BLaER1 treated with 17β-estradiol and CSF1 and Interleukin-3, amounts not matched to agents 10 nM and 100 nM (cell line): ENCODE data around the gene CERS6.

ENCODE experiments used
- H3K27ac ChIP-seq, 11 experiments: shearing (Covaris generic); formaldehyde crosslinking; 2 replicates each; pipeline ENCODE4 v1.8.1; 2022
- H3K27me3 ChIP-seq, 11 experiments: shearing (Covaris generic); formaldehyde crosslinking; 2 replicates each; pipeline ENCODE4 v1.8.1; 2022
- H3K36me3 ChIP-seq, 11 experiments: shearing (Covaris generic); formaldehyde crosslinking; 2 replicates each; pipeline ENCODE4 v1.8.1; 2022
- H3K4me1 ChIP-seq, 10 experiments: shearing (Covaris generic); formaldehyde crosslinking; 2 replicates each; pipeline ENCODE4 v1.8.1; 2022
- H3K4me2 ChIP-seq, 11 experiments: shearing (Covaris generic); formaldehyde crosslinking; 2 replicates each; pipeline ENCODE4 v1.8.1; 2022
- H3K4me3 ChIP-seq, 10 experiments: shearing (Covaris generic); formaldehyde crosslinking; 2 replicates each; pipeline ENCODE4 v1.8.1; 2022
- H3K9ac ChIP-seq, 11 experiments: shearing (Covaris generic); formaldehyde crosslinking; 2 replicates each; pipeline ENCODE4 v1.8.1; 2022
- H3K9me3 ChIP-seq, 11 experiments: shearing (Covaris generic); formaldehyde crosslinking; replicated peaks in 1 of 11; 2 replicates each; pipeline ENCODE4 v1.8.1; 2022
- H4K20me1 ChIP-seq, 11 experiments: shearing (Covaris generic); formaldehyde crosslinking; 2 replicates each; pipeline ENCODE4 v1.8.1; 2022
- Cebpa-rat ChIP-seq, 11 experiments: shearing (Covaris generic); IDR thresholded peaks; 2 replicates each; pipeline ENCODE4 v1.8.1; 2022

The CERS6 gene

DNA sequence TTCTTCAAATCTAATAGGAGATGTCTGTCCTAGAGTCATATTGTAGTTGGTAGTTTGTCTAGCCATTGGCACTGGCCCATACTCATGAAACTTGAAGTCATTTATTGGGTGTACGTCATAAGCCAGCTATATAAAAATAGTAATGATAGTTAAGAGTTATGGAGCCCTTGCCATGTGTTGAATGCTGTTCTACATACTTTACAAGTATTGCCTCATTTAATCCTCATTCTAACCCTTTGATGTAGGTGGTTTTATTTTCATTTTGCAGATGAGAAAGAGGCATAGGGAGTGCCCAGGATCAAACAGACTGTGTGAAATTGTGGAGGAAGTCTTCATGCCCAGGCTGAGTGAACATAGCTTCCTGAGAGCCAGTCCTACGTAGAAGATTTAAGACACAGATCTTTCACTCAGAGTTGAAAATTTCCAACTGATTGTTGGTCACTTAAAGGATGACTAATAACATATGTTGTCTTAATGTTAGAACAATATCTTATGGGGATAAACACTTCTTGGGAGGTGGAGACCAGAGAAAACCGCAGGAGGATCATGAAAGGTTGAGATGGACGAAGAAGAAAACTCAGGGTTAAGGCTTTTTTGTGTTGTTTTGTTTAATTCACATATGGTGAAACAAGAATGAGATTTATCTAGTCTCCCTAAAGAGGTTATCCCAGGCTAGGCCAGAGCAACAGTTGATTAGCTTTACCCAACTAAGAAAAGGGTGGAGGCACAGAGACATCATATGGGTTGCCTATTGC, 156.0 kb downstream of the CERS6 start:
- no peak overlapping the region for H3K4me3 ChIP-seq
- H3K4me2 ChIP-seq: peak overlapping the region in 1 of 11 experiments; percentile 7; a peak in 1 of 22 replicates
- H3K27ac ChIP-seq: no peak overlapping the region; a peak in 1 of 22 replicates

GRCh38 chr2:168612719-168613118, 156.6 kb downstream of the CERS6 start:
- H3K4me2 ChIP-seq: no peak overlapping the region
- no peak for TF ChIP-seq Cebpa-rat (IDR thresholded peaks at IDR 0.05)
- H3K9me3 ChIP-seq: peaks cover 37 to 74% (median 63%) of the 10 kb centered on the region in 11 experiments
- no peaks in the 10 kb centered on the region for H3K27me3 ChIP-seq
- peaks cover 0 to 12% (median 0%) of the 10 kb centered on the region in 10 experiments; a peak in 4 of 20 replicates for H3K4me1 ChIP-seq
- H3K36me3 ChIP-seq: peaks cover 31 to 66% (median 59%) of the 10 kb centered on the region in 11 experiments
- H3K9ac ChIP-seq: no peak overlapping the region
- H4K20me1 ChIP-seq: peaks cover 0 to 9% (median 0%) of the 10 kb centered on the region in 11 experiments; a peak in 3 of 22 replicates
- H3K4me3 ChIP-seq: no peak overlapping the region
- no peak overlapping the region for H3K27ac ChIP-seq

More for the DNA sequence above, 156.0 kb downstream of the CERS6 start:
- H4K20me1 ChIP-seq: peaks cover 0 to 9% (median 0%) of the 10 kb centered on the region in 11 experiments; a peak in 3 of 22 replicates
- H3K27me3 ChIP-seq: no peaks in the 10 kb centered on the region
- H3K9me3 ChIP-seq: peaks cover 36 to 72% (median 64%) of the 10 kb centered on the region in 11 experiments
- TF ChIP-seq Cebpa-rat (IDR thresholded peaks at IDR 0.05): no peak
- H3K9ac ChIP-seq: no peak overlapping the region
- H3K4me1 ChIP-seq: peaks cover 0 to 12% (median 0%) of the 10 kb centered on the region in 10 experiments; a peak in 4 of 20 replicates
- peaks cover 31 to 66% (median 59%) of the 10 kb centered on the region in 11 experiments for H3K36me3 ChIP-seq

DNA sequence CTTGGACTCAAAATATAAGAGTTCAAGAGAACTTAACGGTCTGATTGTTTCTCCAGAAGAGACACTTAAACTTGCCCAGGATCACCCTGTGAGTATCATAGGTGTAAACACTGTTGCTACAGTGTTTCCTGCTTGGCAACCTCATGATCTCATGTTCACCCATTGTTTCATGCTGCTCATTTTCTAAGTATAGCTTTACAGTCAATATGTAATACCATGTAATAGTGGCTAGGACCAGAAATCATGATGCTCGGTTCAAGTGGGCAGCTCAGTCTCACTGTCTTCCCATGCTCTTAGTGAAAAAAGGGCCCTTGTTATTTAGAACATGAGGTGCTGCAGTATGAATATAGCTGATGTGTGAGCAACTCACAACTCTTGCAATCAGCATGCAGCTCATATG, 157.5 kb downstream of the CERS6 start:
- Histone ChIP-seq H4K20me1 (peaks cover 0 to 5% (median 0%) of the 10 kb centered on the region in 11 experiments; a peak in 3 of 22 replicates), H3K4me3 (no peak overlapping the region), H3K9me3 (peaks cover 37 to 77% (median 67%) of the 10 kb centered on the region in 11 experiments), H3K36me3 (peaks cover 31 to 65% (median 53%) of the 10 kb centered on the region in 11 experiments), H3K4me2 (no peak overlapping the region), H3K4me1 (peaks cover 0 to 12% (median 0%) of the 10 kb centered on the region in 10 experiments; a peak in 4 of 20 replicates), H3K27me3 (no peaks in the 10 kb centered on the region), H3K27ac (no peak overlapping the region), H3K9ac (no peak overlapping the region)
- no peak for TF ChIP-seq Cebpa-rat (IDR thresholded peaks at IDR 0.05)

DNA sequence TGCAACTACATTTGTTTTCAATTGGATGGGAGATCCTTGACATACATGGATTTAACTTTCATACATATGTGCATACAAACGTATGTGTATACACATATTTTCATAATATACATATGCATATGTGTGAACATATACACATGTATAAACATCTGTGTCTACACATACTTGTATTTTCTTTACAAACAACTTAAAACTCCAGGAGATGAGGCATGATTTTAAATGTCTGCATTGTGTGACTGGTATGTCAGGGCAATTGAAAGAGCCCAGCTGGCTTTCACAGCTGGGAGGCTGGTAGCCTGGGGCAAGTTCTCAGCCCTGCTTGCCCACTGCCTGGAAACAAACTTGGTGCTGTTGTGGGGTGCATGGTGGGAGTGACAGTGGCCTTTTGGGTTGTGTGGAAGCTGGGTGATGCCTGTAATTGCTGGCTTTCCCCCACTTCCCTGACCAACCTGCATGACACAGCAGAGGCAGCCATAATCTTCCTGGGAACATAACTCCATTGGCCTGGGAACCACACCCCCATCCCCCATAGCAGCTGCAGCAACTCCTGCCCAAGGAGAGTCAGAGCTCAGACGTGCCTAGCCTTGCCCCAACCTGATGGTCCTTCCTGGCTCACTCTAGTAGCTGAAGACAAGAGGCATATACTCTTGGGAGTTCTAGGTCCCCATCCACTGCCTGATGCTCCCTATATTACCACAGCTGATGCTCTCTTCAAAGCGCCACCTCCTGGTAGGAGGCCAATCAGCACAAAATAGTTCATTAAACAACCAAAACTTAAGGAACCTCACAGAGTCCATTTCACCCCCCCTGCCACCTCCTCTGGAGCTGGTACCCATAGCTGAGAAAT, 158.3 kb downstream of the CERS6 start:
- H3K9me3 ChIP-seq: peaks cover 34 to 70% (median 60%) of the 10 kb centered on the region in 11 experiments
- no peak overlapping the region for H3K4me2 ChIP-seq
- peaks cover 0 to 12% (median 0%) of the 10 kb centered on the region in 10 experiments; a peak in 4 of 20 replicates for H3K4me1 ChIP-seq
- TF ChIP-seq Cebpa-rat (IDR thresholded peaks at IDR 0.05): no peak
- no peaks in the 10 kb centered on the region for H3K27me3 ChIP-seq
- no peaks in the 10 kb centered on the region for H4K20me1 ChIP-seq
- H3K27ac ChIP-seq: no peak overlapping the region
- H3K9ac ChIP-seq: no peak overlapping the region
- peaks cover 31 to 57% (median 52%) of the 10 kb centered on the region in 11 experiments for H3K36me3 ChIP-seq
- H3K4me3 ChIP-seq: no peak overlapping the region

GRCh38 chr2:168620554-168620953, 164.5 kb downstream of the CERS6 start:
- no peak for TF ChIP-seq Cebpa-rat (IDR thresholded peaks at IDR 0.05)

GRCh38 chr2:168622559-168622958, 166.5 kb downstream of the CERS6 start:
- no peak overlapping the region for H3K9ac ChIP-seq
- H3K4me3 ChIP-seq: no peak overlapping the region
- H3K9me3 ChIP-seq: peaks cover 0 to 12% (median 7%) of the 10 kb centered on the region in 11 experiments; a peak in 7 of 22 replicates
- H3K27me3 ChIP-seq: no peaks in the 10 kb centered on the region
- H3K4me1 ChIP-seq: peaks cover 4 to 25% (median 16%) of the 10 kb centered on the region in 10 experiments; a peak in 16 of 20 replicates
- no peak for TF ChIP-seq Cebpa-rat (IDR thresholded peaks at IDR 0.05)
- H3K36me3 ChIP-seq: peaks cover 0 to 6% (median 0%) of the 10 kb centered on the region in 11 experiments; a peak in 2 of 22 replicates
- H3K27ac ChIP-seq: no peak overlapping the region
- no peak overlapping the region for H3K4me2 ChIP-seq
- peaks cover 0 to 28% (median 5%) of the 10 kb centered on the region in 11 experiments; a peak in 8 of 22 replicates for H4K20me1 ChIP-seq

More at GRCh38 chr2:168620554-168620953, 164.5 kb downstream of the CERS6 start:
- Histone ChIP-seq H3K36me3 (peaks cover 3 to 9% (median 6%) of the 10 kb centered on the region in 11 experiments; a peak in 12 of 22 replicates), H3K4me3 (no peak overlapping the region), H4K20me1 (peaks cover 0 to 15% (median 0%) of the 10 kb centered on the region in 11 experiments; a peak in 3 of 22 replicates), H3K27ac (no peak overlapping the region), H3K9ac (no peak overlapping the region), H3K4me1 (peaks cover 0 to 6% (median 2%) of the 10 kb centered on the region in 10 experiments; a peak in 13 of 20 replicates), H3K9me3 (peaks cover 7 to 32% (median 22%) of the 10 kb centered on the region in 11 experiments; a peak in 21 of 22 replicates), H3K4me2 (no peak overlapping the region), H3K27me3 (no peaks in the 10 kb centered on the region)

DNA sequence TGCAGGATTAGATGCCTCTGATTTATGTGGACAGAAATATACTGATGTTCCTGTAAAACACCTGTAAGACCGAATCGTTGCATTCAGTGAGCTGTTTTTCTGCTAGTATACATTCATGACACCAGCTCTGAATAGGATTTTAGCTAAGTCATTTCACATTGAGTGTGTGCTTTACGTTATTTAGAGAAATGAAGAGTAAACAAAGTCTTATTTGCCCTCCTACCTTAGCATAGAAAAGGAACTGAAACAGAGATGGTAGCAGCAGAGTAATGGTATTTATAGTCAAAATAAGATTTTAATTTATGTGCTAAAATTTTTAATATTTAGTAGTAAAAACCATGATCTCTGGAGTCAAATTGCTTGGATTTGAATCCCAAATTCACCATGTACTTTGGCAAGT, 168.0 kb downstream of the CERS6 start:
- no peak overlapping the region for H3K4me2 ChIP-seq
- H3K27me3 ChIP-seq: no peaks in the 10 kb centered on the region
- peaks cover 0 to 6% (median 0%) of the 10 kb centered on the region in 11 experiments; a peak in 2 of 22 replicates for H3K36me3 ChIP-seq
- TF ChIP-seq Cebpa-rat (IDR thresholded peaks at IDR 0.05): no peak
- peaks cover 5 to 25% (median 16%) of the 10 kb centered on the region in 10 experiments; a peak in 16 of 20 replicates for H3K4me1 ChIP-seq
- H4K20me1 ChIP-seq: peaks cover 0 to 37% (median 8%) of the 10 kb centered on the region in 11 experiments; a peak in 10 of 22 replicates
- H3K4me3 ChIP-seq: no peak overlapping the region
- H3K9me3 ChIP-seq: no peaks in the 10 kb centered on the region; a peak in 1 of 22 replicates
- H3K27ac ChIP-seq: no peak overlapping the region
- no peak overlapping the region for H3K9ac ChIP-seq

- H3K36me3 ChIP-seq: peaks cover 0 to 12% (median 0%) of the 10 kb centered on the region in 11 experiments; a peak in 3 of 22 replicates
- H3K4me3 ChIP-seq: no peak overlapping the region
- peaks cover 5 to 25% (median 16%) of the 10 kb centered on the region in 10 experiments; a peak in 16 of 20 replicates for H3K4me1 ChIP-seq
- H3K27me3 ChIP-seq: no peaks in the 10 kb centered on the region
- TF ChIP-seq Cebpa-rat (IDR thresholded peaks at IDR 0.05): no peak
- peak overlapping the region in 5 of 11 experiments; percentile 24 to 63 (median 47); a peak in 10 of 22 replicates for H3K4me2 ChIP-seq
- H3K9me3 ChIP-seq: no peaks in the 10 kb centered on the region
- H3K9ac ChIP-seq: no peak overlapping the region
- H4K20me1 ChIP-seq: peaks cover 0 to 35% (median 8%) of the 10 kb centered on the region in 11 experiments; a peak in 11 of 22 replicates
- H3K27ac ChIP-seq: peak overlapping the region in 3 of 11 experiments; percentile 9 to 21 (median 16); a peak in 2 of 22 replicates
Observed at GRCh38 chr2:168626096-168626495, 170.0 kb downstream of the CERS6 start.
